NCI-H128 (cell line): ENCODE measurements around the gene PYCARD.
"Not testable (repeated sequence)": the region's sequence is repeated elsewhere in the genome, so short reads cannot be mapped to it uniquely, and the experiment has no call there.

ENCODE experiments used
- DNase-seq: peaks from one replicate; lab custom pipeline; 2025; ENCODE audit not compliant: unreplicated experiment; lab: John Stamatoyannopoulos, UW

Gene PYCARD

GRCh38 chr16:31191697-31192428 lies 10.7 kb downstream of the PYCARD start:
- no peak for DNase-seq

- no peak for DNase-seq
These were observed 11.6 kb downstream of the PYCARD start for GRCh38 chr16:31190818-31191444.

- DNase-seq, result no peak
These were observed 12.5 kb downstream of the PYCARD start for GRCh38 chr16:31190061-31190460.

- no peak for DNase-seq
These were observed 13.2 kb downstream of the PYCARD start for GRCh38 chr16:31189412-31189778.

- DNase-seq, result no peak
These were observed 13.8 kb downstream of the PYCARD start for GRCh38 chr16:31188450-31189411.

- no peak for DNase-seq
These were observed 14.8 kb downstream of the PYCARD start for GRCh38 chr16:31187808-31188189.

- DNase-seq, result no peak
These were observed 15.4 kb downstream of the PYCARD start for GRCh38 chr16:31186930-31187807.

- no peak for DNase-seq
These were observed 16.4 kb downstream of the PYCARD start for GRCh38 chr16:31186176-31186575.

- no peak for DNase-seq
These were observed 17.2 kb downstream of the PYCARD start for GRCh38 chr16:31185339-31185738.

- DNase-seq, result no peak
These were observed 17.7 kb downstream of the PYCARD start for GRCh38 chr16:31184888-31185287.

GRCh38 chr16:31183432-31184428 lies 18.8 kb downstream of the PYCARD start:
- DNase-seq, result no peak

GRCh38 chr16:31182391-31182790 lies 20.2 kb downstream of the PYCARD start:
- no peak for DNase-seq

GRCh38 chr16:31181102-31181830 lies 21.3 kb downstream of the PYCARD start:
- DNase-seq, result no peak

GRCh38 chr16:31179747-31180459 lies 22.7 kb downstream of the PYCARD start, which contains the start of gene FUS:
Gene FUS (plus strand): TSS chr16:31180139. CDS start chr16:31180215, 76 bp downstream.
- DNase-seq, result peak; percentile 47

- no peak for DNase-seq
These were observed 23.3 kb downstream of the PYCARD start for GRCh38 chr16:31179219-31179746.

GRCh38 chr16:31177136-31177535 lies 25.4 kb downstream of the PYCARD start:
- DNase-seq, result no peak

GRCh38 chr16:31170048-31170447 lies 32.5 kb downstream of the PYCARD start:
- DNase-seq, result not testable (repeated sequence)

- no peak for DNase-seq
These were observed 33.7 kb downstream of the PYCARD start for GRCh38 chr16:31168848-31169247.
